NCI-H1105 (cell line): ENCODE measurements around the gene MYORG.

Source experiments
- DNase-seq: peaks from one replicate; lab custom pipeline; 2025; lab: John Stamatoyannopoulos, UW

Gene MYORG

DNA sequence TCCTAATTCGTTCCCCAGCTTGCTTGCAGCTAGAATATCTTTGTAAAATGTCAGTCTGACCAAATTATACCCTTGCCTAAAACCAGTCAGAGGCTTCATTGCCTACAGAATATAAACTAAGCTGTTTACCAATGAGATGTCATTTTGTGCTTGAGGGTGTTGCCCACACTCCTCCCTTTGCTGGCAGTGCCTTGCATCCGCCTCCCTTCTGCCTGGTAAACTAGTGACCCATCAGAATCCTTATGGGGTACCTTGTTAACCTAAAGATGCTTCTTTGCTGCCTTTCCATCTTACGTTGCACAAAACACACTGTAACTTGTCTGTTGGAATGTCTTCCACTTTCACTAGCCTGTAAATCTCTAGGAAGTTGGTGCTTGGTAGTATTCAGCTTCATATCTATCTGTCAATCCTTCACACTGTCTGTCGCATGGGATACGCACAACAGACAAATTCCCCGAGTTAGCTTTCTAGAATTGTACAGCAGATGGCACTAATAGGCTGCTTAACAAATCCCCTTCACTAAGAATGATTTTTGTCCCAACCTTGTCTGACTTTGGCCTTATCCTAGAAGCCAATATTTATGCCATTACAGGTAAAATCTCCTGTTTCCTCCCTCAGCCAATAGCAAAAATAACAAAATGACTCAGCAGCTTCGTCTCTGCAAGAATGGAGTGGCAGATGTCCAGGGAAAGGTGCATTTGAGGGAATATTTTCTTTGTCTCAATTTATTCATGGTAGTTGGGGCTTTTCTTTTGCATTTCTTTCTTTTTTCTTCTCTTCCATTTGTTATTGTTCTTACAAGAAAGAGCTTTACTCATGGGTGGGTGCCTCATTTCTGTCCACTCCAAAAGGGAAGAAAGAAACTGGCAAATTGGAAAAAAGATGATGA, 44.4 kb downstream of the MYORG start:
- no peak for DNase-seq

- DNase-seq: no peak
These were observed 45.5 kb downstream of the MYORG start for GRCh38 chr9:34331196-34331595.

- DNase-seq: peak; percentile 99
These were observed 47.5 kb downstream of the MYORG start, which contains the start of the genes KIF24 and NUDT2 for GRCh38 chr9:34328987-34329832. TSS of gene KIF24 (minus strand) at chr9:34329268. CDS start at chr9:34311346, 17,922 bp downstream. TSS of gene NUDT2 (plus strand) at chr9:34329569. CDS start at chr9:34339040, 9,471 bp downstream.

- no peak for DNase-seq
These were observed 48.2 kb downstream of the MYORG start for GRCh38 chr9:34328500-34328986.

- DNase-seq: no peak
These were observed 50.0 kb downstream of the MYORG start for GRCh38 chr9:34326690-34327089.

- DNase-seq: no peak
These were observed 53.7 kb downstream of the MYORG start for GRCh38 chr9:34322899-34323591.

DNA sequence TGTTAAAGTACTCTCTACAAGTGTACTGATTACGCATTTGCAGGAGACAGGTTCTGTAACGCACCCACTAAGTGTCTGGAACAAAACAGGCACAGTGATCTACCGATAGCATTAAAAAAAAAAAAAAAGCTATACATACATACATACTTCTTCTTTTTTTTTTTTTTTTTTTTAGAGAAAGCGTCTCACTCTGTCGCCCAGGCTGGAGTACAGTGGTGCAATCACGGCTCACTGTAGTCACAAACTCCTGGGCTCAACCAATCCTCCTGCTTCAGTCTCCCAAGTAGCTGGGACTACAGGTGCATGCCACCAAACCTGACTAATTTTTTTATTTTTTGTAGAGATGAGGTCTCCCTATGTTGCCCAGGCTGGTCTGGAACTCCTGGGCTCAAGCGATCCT, 55.2 kb downstream of the MYORG start:
- no peak for DNase-seq

DNA sequence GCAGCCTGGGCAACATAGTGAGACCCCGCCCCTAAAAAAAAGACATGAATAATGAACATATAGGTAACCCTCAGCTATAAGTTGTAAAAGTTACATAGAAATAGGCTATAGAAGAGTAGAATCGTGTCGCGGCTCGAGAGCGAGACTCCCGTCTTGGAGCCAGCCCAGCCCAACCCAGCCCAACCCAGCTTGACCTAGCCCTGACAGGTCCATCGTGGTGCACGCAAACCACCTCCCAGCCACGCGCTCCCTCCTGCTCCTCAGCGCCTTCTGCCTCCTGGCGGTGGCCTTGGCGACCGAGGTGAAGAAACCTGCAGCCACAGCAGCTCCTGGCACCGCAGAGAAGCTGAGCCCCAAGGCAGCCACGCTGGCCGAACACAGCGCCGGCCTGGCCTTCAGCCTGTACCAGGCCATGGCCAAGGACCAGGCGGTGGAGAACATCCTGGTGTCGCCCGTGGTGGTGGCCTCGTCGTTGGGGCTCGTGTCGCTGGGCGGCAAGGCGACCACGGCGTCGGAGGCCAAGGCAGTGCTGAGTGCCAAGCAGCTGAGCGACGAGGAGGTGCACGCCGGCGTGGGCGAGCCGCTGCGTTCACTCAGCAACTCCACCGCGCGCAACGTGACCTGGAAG, 58.4 kb downstream of the MYORG start:
- no peak for DNase-seq

DNA sequence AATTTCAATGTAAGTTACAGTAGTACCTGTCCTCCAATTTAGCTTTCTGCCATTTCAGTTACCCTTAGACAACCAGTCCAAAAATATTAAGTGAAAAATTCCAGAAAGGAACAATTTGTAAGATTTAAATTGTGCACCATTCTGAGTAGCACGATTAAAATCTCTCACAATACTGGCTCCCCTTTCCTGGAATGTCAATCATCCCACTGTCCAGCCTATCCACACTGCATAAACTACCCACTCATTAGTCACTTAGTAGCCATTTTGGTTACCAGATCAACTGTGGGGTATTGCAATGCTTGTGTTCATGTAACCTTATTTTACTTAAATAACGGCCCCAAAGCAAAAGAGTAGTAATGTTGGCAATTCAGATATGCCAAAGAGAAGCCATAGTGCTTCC, 59.3 kb downstream of the MYORG start:
- no peak for DNase-seq
